Fibroblast of peridontal ligament (primary cell): Measurements from ENCODE around the gene MKLN1.
A peak's percentile ranks its signal among the peaks of the same experiment; 100 is the strongest.

Experiments used
- DNase-seq: peaks from one replicate; pipeline ENCODE4 v3.0.0-alpha.2; 2010; ENCODE audit errors: extremely low read depth

Gene MKLN1

GRCh38 chr7:131521651-131522163, 194.0 kb downstream of the MKLN1 start:
- DNase-seq, result no peak

GRCh38 chr7:131522325-131522930, 194.8 kb downstream of the MKLN1 start:
- DNase-seq, result peak; percentile 31

- DNase-seq, result no peak
Observed at GRCh38 chr7:131524115-131524514, 196.4 kb downstream of the MKLN1 start.

- DNase-seq, result no peak
Observed at GRCh38 chr7:131524703-131525102, 197.0 kb downstream of the MKLN1 start.

- no peak for DNase-seq
Observed at GRCh38 chr7:131525820-131526219, 198.1 kb downstream of the MKLN1 start.

GRCh38 chr7:131527456-131527855, 199.8 kb downstream of the MKLN1 start:
- DNase-seq, result no peak

- DNase-seq, result no peak
Observed at GRCh38 chr7:131529179-131529578, 201.5 kb downstream of the MKLN1 start.

GRCh38 chr7:131529617-131530016, 201.9 kb downstream of the MKLN1 start:
- no peak for DNase-seq

- DNase-seq, result no peak
Observed at GRCh38 chr7:131530137-131530536, 202.5 kb downstream of the MKLN1 start.

- DNase-seq, result no peak
Observed at GRCh38 chr7:131532570-131533091, 205.0 kb downstream of the MKLN1 start.

- DNase-seq, result no peak
Observed at GRCh38 chr7:131533151-131533559, 205.5 kb downstream of the MKLN1 start.

- no peak for DNase-seq
Observed at GRCh38 chr7:131533566-131534561, 206.2 kb downstream of the MKLN1 start.

- no peak for DNase-seq
Observed at GRCh38 chr7:131536361-131536849, 208.7 kb downstream of the MKLN1 start.

- peak; percentile 20 for DNase-seq
Observed at GRCh38 chr7:131537571-131537978, 209.9 kb downstream of the MKLN1 start.

GRCh38 chr7:131538071-131538812, 210.6 kb downstream of the MKLN1 start:
- no peak for DNase-seq

- no peak for DNase-seq
Observed at GRCh38 chr7:131538813-131539179, 211.1 kb downstream of the MKLN1 start.

GRCh38 chr7:131540491-131541162, 213.0 kb downstream of the MKLN1 start:
- no peak for DNase-seq

GRCh38 chr7:131543298-131543697, 215.6 kb downstream of the MKLN1 start:
- DNase-seq, result no peak

GRCh38 chr7:131544021-131544420, 216.3 kb downstream of the MKLN1 start:
- DNase-seq, result no peak

- no peak for DNase-seq
Observed at GRCh38 chr7:131544449-131545301, 217.0 kb downstream of the MKLN1 start.
